ENCODE measurements around the gene TSN.

GRCh38 chr2:121798617-121799016 lies 43.2 kb downstream of the TSN start:
- TF ChIP-seq CTCF (conservative IDR thresholded peaks at IDR 0.05 in 1 of 2, IDR thresholded peaks at IDR 0.05 in 1 of 2; ENCODE audit: extremely low read depth in 1 of 2, insufficient read depth in 1 of 2, low read depth in 1 of 2, low read length in 2 of 2) (no peak), EZH2 (IDR thresholded peaks at IDR 0.05; ENCODE audit: borderline replicate concordance, low read length) (no peak)
